ENCODE measurements around the gene CD81. TPM values are rescaled to one million over a fixed set of nuclear protein-coding genes. Genes with fewer than 3 reads are reported as not detected.

Gene CD81
- total RNA-seq, 2 donors from 2014 or later, result 433 to 528 TPM

GRCh38 chr11:2417856-2418692 is 41.0 kb downstream of the CD81 start:
- no peaks in the 10 kb centered on the region for H3K36me3 ChIP-seq
- DNase-seq (ENCODE audit: low spot score), result no peak
- H3K9me3 ChIP-seq, result no peaks in the 10 kb centered on the region
- H3K27ac ChIP-seq, result no peak overlapping the region
- H3K27me3 ChIP-seq, result no peaks in the 10 kb centered on the region
- H3K4me1 ChIP-seq, result peaks cover 0 to 14% of the 10 kb centered on the region in 2 donors
- TF ChIP-seq CTCF (IDR thresholded peaks at IDR 0.05), result no peak
- no peak overlapping the region for H3K4me3 ChIP-seq

- Histone ChIP-seq H3K4me1 (peaks cover 0 to 14% of the 10 kb centered on the region in 2 donors), H3K27ac (no peak overlapping the region), H3K9me3 (no peaks in the 10 kb centered on the region), H3K36me3 (no peaks in the 10 kb centered on the region), H3K27me3 (no peaks in the 10 kb centered on the region), H3K4me3 (no peak overlapping the region)
- no peak for TF ChIP-seq CTCF (IDR thresholded peaks at IDR 0.05)
- DNase-seq (ENCODE audit: low spot score), result no peak
Measured at GRCh38 chr11:2418693-2419360, 41.7 kb downstream of the CD81 start.

GRCh38 chr11:2419638-2420501 is 42.8 kb downstream of the CD81 start:
- DNase-seq (ENCODE audit: low spot score), result peak; percentile 84
- peak; percentile 62 to 81 for TF ChIP-seq CTCF (IDR thresholded peaks at IDR 0.05)
- no peaks in the 10 kb centered on the region for H3K27me3 ChIP-seq
- no peaks in the 10 kb centered on the region for H3K9me3 ChIP-seq
- H3K36me3 ChIP-seq, result no peaks in the 10 kb centered on the region
- H3K4me1 ChIP-seq, result peaks cover 0 to 14% of the 10 kb centered on the region in 2 donors
- no peak overlapping the region for H3K27ac ChIP-seq
- H3K4me3 ChIP-seq, result no peak overlapping the region

- no peak overlapping the region for H3K4me3 ChIP-seq
- H3K36me3 ChIP-seq, result no peaks in the 10 kb centered on the region
- TF ChIP-seq CTCF (IDR thresholded peaks at IDR 0.05), result peak; percentile 74 to 95
- no peaks in the 10 kb centered on the region for H3K9me3 ChIP-seq
- H3K4me1 ChIP-seq, result peaks cover 0 to 14% of the 10 kb centered on the region in 2 donors
- peak; percentile 76 for DNase-seq (ENCODE audit: low spot score)
- no peak overlapping the region for H3K27ac ChIP-seq
- H3K27me3 ChIP-seq, result no peaks in the 10 kb centered on the region
Measured at GRCh38 chr11:2420502-2421225, 43.6 kb downstream of the CD81 start.
